Measurements from ENCODE around the gene FCRL5. TPM values are rescaled to one million over a fixed set of nuclear protein-coding genes. Genes with fewer than 3 reads are reported as not detected.

Gene FCRL5
- total and polyA plus RNA-seq, 2 donors from 2014 or later: 10.3 TPM; not detected in 1

- DNase-seq (no peak), FAIRE-seq (no peak)
- Histone ChIP-seq H3K4me3 (ENCODE audit: low read length in 3 of 3) (no peak overlapping the region), H3K27me3 (ENCODE audit: control insufficient read depth, insufficient read depth, low read length) (no peaks in the 10 kb centered on the region), H3K4me1 (ENCODE audit: control insufficient read depth in 2 of 3, insufficient read depth in 2 of 3, low read depth in 1 of 3, low read length in 3 of 3) (no peaks in the 10 kb centered on the region), H3K27ac (ENCODE audit: low read depth in 2 of 2, low read length in 2 of 2) (no peak overlapping the region), H3K36me3 (ENCODE audit: control insufficient read depth in 2 of 3, insufficient read depth in 3 of 3, low read length in 3 of 3) (no peaks in the 10 kb centered on the region), H3K9me3 (ENCODE audit: control insufficient read depth in 2 of 3, insufficient read depth in 1 of 3, low read length in 3 of 3) (no peaks in the 10 kb centered on the region), H3K9ac (ENCODE audit: low read length in 3 of 3) (no peak overlapping the region)
- intact Hi-C loops (cut with DNase I): no loop called here
- TF ChIP-seq CTCF (IDR thresholded peaks at IDR 0.05; ENCODE audit: borderline replicate concordance, extremely low read depth, insufficient read depth): no peak
Observed at GRCh38 chr1:157512036-157512969, 40.0 kb downstream of the FCRL5 start.

- Histone ChIP-seq H3K4me1 (ENCODE audit: control insufficient read depth in 2 of 3, insufficient read depth in 2 of 3, low read depth in 1 of 3, low read length in 3 of 3) (no peaks in the 10 kb centered on the region), H3K36me3 (ENCODE audit: control insufficient read depth in 2 of 3, insufficient read depth in 3 of 3, low read length in 3 of 3) (no peaks in the 10 kb centered on the region), H3K9me3 (ENCODE audit: control insufficient read depth in 2 of 3, insufficient read depth in 1 of 3, low read length in 3 of 3) (no peaks in the 10 kb centered on the region), H3K27me3 (ENCODE audit: control insufficient read depth, insufficient read depth, low read length) (no peaks in the 10 kb centered on the region), H3K9ac (ENCODE audit: low read length in 3 of 3) (no peak overlapping the region), H3K27ac (ENCODE audit: low read depth in 2 of 2, low read length in 2 of 2) (no peak overlapping the region), H3K4me3 (ENCODE audit: low read length in 3 of 3) (no peak overlapping the region)
- no peak for TF ChIP-seq CTCF (IDR thresholded peaks at IDR 0.05; ENCODE audit: borderline replicate concordance, extremely low read depth, insufficient read depth)
- intact Hi-C loops (cut with DNase I): no loop called here
- DNase-seq (no peak), FAIRE-seq (no peak)
Observed at GRCh38 chr1:157509546-157510232, 42.6 kb downstream of the FCRL5 start.

GRCh38 chr1:157505481-157506272 lies 46.6 kb downstream of the FCRL5 start:
- Histone ChIP-seq H3K9ac (ENCODE audit: low read length in 3 of 3) (no peak overlapping the region), H3K36me3 (ENCODE audit: control insufficient read depth in 2 of 3, insufficient read depth in 3 of 3, low read length in 3 of 3) (no peaks in the 10 kb centered on the region), H3K9me3 (ENCODE audit: control insufficient read depth in 2 of 3, insufficient read depth in 1 of 3, low read length in 3 of 3) (no peaks in the 10 kb centered on the region), H3K4me3 (ENCODE audit: low read length in 3 of 3) (no peak overlapping the region), H3K27me3 (ENCODE audit: control insufficient read depth, insufficient read depth, low read length) (no peaks in the 10 kb centered on the region), H3K27ac (ENCODE audit: low read depth in 2 of 2, low read length in 2 of 2) (no peak overlapping the region), H3K4me1 (ENCODE audit: control insufficient read depth in 2 of 3, insufficient read depth in 2 of 3, low read depth in 1 of 3, low read length in 3 of 3) (no peaks in the 10 kb centered on the region)
- FAIRE-seq: no peak
- peak; percentile 65 for TF ChIP-seq CTCF (IDR thresholded peaks at IDR 0.05; ENCODE audit: borderline replicate concordance, extremely low read depth, insufficient read depth)
- intact Hi-C loops (cut with DNase I): no loop called here
- peak in 4 of 5 donors; percentile 54 to 72 (median 58) for DNase-seq
